ENCODE results near the gene TAL1.

DNA sequence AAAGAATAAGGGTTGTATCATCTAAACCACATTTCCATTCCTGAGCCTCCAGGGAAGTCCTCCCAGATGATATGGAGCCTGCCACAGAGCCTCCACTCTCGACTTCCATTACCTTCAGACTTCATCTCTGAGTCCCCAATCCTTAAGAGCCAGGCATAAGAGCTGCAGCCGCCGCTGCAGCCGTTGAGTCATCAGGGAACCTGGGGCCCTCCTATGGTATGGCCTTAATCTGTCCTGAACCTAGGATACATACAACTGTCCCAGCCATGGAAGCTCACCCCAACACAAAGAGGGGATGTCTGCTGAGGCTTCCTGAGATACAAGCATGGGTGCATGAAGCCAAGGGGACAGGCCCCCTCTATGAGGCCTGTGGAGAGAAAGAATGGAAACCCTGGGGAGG lies 16.3 kb downstream of the TAL1 start:
- TF ChIP-seq, protein P1, sequence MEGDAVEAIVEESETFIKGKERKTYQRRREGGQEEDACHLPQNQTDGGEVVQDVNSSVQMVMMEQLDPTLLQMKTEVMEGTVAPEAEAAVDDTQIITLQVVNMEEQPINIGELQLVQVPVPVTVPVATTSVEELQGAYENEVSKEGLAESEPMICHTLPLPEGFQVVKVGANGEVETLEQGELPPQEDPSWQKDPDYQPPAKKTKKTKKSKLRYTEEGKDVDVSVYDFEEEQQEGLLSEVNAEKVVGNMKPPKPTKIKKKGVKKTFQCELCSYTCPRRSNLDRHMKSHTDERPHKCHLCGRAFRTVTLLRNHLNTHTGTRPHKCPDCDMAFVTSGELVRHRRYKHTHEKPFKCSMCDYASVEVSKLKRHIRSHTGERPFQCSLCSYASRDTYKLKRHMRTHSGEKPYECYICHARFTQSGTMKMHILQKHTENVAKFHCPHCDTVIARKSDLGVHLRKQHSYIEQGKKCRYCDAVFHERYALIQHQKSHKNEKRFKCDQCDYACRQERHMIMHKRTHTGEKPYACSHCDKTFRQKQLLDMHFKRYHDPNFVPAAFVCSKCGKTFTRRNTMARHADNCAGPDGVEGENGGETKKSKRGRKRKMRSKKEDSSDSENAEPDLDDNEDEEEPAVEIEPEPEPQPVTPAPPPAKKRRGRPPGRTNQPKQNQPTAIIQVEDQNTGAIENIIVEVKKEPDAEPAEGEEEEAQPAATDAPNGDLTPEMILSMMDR (conservative IDR thresholded peaks at IDR 0.05; ENCODE audit: low read length), result no peak
- TF ChIP-seq EZH2phosphoT487 (IDR thresholded peaks at IDR 0.05; ENCODE audit: borderline replicate concordance), result no peak
